H1 (cell line): Measurements from ENCODE around the gene RNF157. TPM values are rescaled to one million over a fixed set of nuclear protein-coding genes. Genes with fewer than 3 reads are reported as not detected.
A peak's percentile ranks its signal among the peaks of the same experiment; 100 is the strongest.

Source experiments
- CTCF ChIA-PET: fragments of 300-600 bp; sonication (Branson Sonifier 250); formaldehyde crosslinking; loops from one replicate; lab custom pipeline; 2021; ENCODE audit not compliant: partially characterized antibody; lab: Charles Lee
- POLR2A ChIA-PET: fragments of 300-600 bp; sonication (Branson Sonifier 250); formaldehyde crosslinking; loops from one replicate; lab custom pipeline; 2021; ENCODE audit warnings: inconsistent platforms; ENCODE audit not compliant: partially characterized antibody; lab: Charles Lee
- DNase-seq, 2 experiments: peaks; one replicate each; pipeline versions ENCODE4 v3.0.0 to v3.0.0-alpha.2; 2010 to 2022; ENCODE audit warnings: low spot score in 2 of 2, low read depth in 1 of 2, mixed read lengths in 1 of 2
- FAIRE-seq: peaks from 2 replicates; lab custom pipeline; 2011; peaks lifted over from hg19 to GRCh38; lab: Jason Lieb, UNC
- H2AFZ ChIP-seq: 2 replicates; pipeline ENCODE4 v1.8.1; 2012; ENCODE audit warnings: low read length, inconsistent platforms
- H2AK5ac ChIP-seq: 2 replicates; pipeline ENCODE4 v1.6.1; 2013; ENCODE audit warnings: low read depth, low read length
- H2BK120ac ChIP-seq: replicated peaks from 2 replicates; pipeline ENCODE3; 2013; ENCODE audit warnings: low read depth, low read length, inconsistent platforms
- H2BK12ac ChIP-seq: 2 replicates; pipeline ENCODE4 v1.6.1; 2013; ENCODE audit warnings: low read depth, low read length
- H2BK15ac ChIP-seq: 2 replicates; pipeline ENCODE4 v1.6.1; 2013; ENCODE audit warnings: low read length
- H2BK20ac ChIP-seq: 2 replicates; pipeline ENCODE4 v1.6.1; 2013; ENCODE audit warnings: low read length
- H2BK5ac ChIP-seq: 2 replicates; pipeline ENCODE4 v1.6.1; 2013; ENCODE audit warnings: low read depth, low read length
- H3K14ac ChIP-seq: 2 replicates; pipeline ENCODE4 v1.6.1; 2013; ENCODE audit warnings: inconsistent platforms; ENCODE audit not compliant: insufficient read length
- H3K18ac ChIP-seq: 2 replicates; pipeline ENCODE4 v1.6.1; 2013; ENCODE audit warnings: low read length; ENCODE audit errors: extremely low read depth
- H3K23ac ChIP-seq: 2 replicates; pipeline ENCODE4 v1.6.1; 2013; ENCODE audit warnings: inconsistent platforms; ENCODE audit not compliant: insufficient read length
- H3K23me2 ChIP-seq: 2 replicates; pipeline ENCODE4 v1.6.1; 2013; ENCODE audit warnings: low read depth, low read length
- H3K27ac ChIP-seq: 2 replicates; pipeline ENCODE4 v1.6.1; 2011; ENCODE audit warnings: low read depth, low read length, inconsistent platforms
- H3K27me3 ChIP-seq, 4 experiments: replicated peaks in 1 of 4; 1 replicate in 1 of 4; 2 replicates in 3 of 4; pipeline versions ENCODE4 v1.6.1 to v1.8.1; 2011 to 2013; ENCODE audit warnings: low read length in 3 of 4, mild to moderate bottlenecking in 3 of 4, inconsistent platforms in 2 of 4, mixed read lengths in 2 of 4, moderate library complexity in 1 of 4; ENCODE audit not compliant: control insufficient read depth in 3 of 4, insufficient read depth in 3 of 4; ENCODE audit errors: extremely low read depth in 1 of 4
- H3K36me3 ChIP-seq, 4 experiments: 2 replicates each; pipeline versions ENCODE4 v1.6.1 to v1.8.1; 2011 to 2013; ENCODE audit warnings: mild to moderate bottlenecking in 4 of 4, low read length in 3 of 4, moderate library complexity in 2 of 4, control low read depth in 1 of 4, inconsistent platforms in 1 of 4; ENCODE audit not compliant: insufficient read depth in 4 of 4, control insufficient read depth in 2 of 4
- H3K4ac ChIP-seq: replicated peaks from 2 replicates; pipeline ENCODE3; 2013; ENCODE audit warnings: low read length, low read depth, mixed read lengths, inconsistent platforms; ENCODE audit not compliant: insufficient read length
- H3K4me1 ChIP-seq, 4 experiments: replicated peaks in 1 of 4; 1 replicate in 1 of 4; 2 replicates in 3 of 4; pipeline versions ENCODE4 v1.6.1 to v1.8.1; 2011 to 2013; ENCODE audit warnings: low read length in 3 of 4, inconsistent platforms in 2 of 4, mixed read lengths in 1 of 4; ENCODE audit not compliant: insufficient read depth in 4 of 4, control insufficient read depth in 3 of 4
- H3K4me2 ChIP-seq, 2 experiments: 2 replicates each; pipeline versions ENCODE4 v1.6.1 to v1.8.1; 2011 to 2013; ENCODE audit warnings: low read depth in 2 of 2, low read length in 2 of 2, control low read depth in 1 of 2, inconsistent platforms in 1 of 2, mild to moderate bottlenecking in 1 of 2; ENCODE audit not compliant: insufficient read depth in 1 of 2
- H3K4me3 ChIP-seq, 4 experiments: fragments of 200-600, 300-600 bp in 1 of 4; sonication (generic), shearing (Covaris generic), sonication (Bioruptor Twin) in 1 of 4; 2 replicates each; pipeline versions ENCODE4 v1.5.1 to v1.8.1; 2011 to 2016; ENCODE audit warnings: low read length in 4 of 4, low read depth in 3 of 4, control low read depth in 2 of 4, inconsistent platforms in 2 of 4, mild to moderate bottlenecking in 2 of 4, mixed read lengths in 1 of 4, moderate library complexity in 1 of 4; ENCODE audit not compliant: insufficient read depth in 2 of 4; ENCODE audit errors: extremely low read depth in 1 of 4
- H3K56ac ChIP-seq: replicated peaks from 2 replicates; pipeline ENCODE3; 2013; ENCODE audit warnings: low read depth, mild to moderate bottlenecking, mixed read lengths, low read length, inconsistent platforms; ENCODE audit not compliant: insufficient read length
- H3K79me1 ChIP-seq: 2 replicates; pipeline ENCODE4 v1.6.1; 2013; ENCODE audit warnings: low read depth, low read length, control low read depth
- H3K79me2 ChIP-seq, 2 experiments: 2 replicates each; pipeline versions ENCODE4 v1.6.1 to v1.8.1; 2012 to 2013; ENCODE audit warnings: low read length in 2 of 2, mild to moderate bottlenecking in 2 of 2, inconsistent platforms in 1 of 2; ENCODE audit not compliant: insufficient read depth in 2 of 2, control insufficient read depth in 1 of 2
- H3K9ac ChIP-seq, 4 experiments: replicated peaks in 1 of 4; 1 replicate in 1 of 4; 2 replicates in 3 of 4; pipeline versions ENCODE4 v1.6.1 to v1.8.1; 2011 to 2013; ENCODE audit warnings: low read depth in 3 of 4, low read length in 3 of 4, control low read depth in 2 of 4, mild to moderate bottlenecking in 2 of 4, moderate library complexity in 2 of 4, inconsistent platforms in 1 of 4; ENCODE audit errors: extremely low read depth in 1 of 4
- H3K9me3 ChIP-seq, 2 experiments: 2 replicates each; pipeline versions ENCODE4 v1.6.1 to v1.8.1; 2012 to 2013; ENCODE audit warnings: mild to moderate bottlenecking in 2 of 2, moderate library complexity in 2 of 2, control low read depth in 1 of 2, inconsistent platforms in 1 of 2, low read depth in 1 of 2, low read length in 1 of 2, mixed read lengths in 1 of 2; ENCODE audit not compliant: insufficient read depth in 2 of 2
- H4K20me1 ChIP-seq, 2 experiments: replicated peaks in 1 of 2; 2 replicates each; pipeline versions ENCODE3 to v1.8.1; 2011 to 2013; ENCODE audit warnings: inconsistent platforms in 2 of 2, low read length in 2 of 2, mild to moderate bottlenecking in 1 of 2; ENCODE audit not compliant: insufficient read depth in 2 of 2, control insufficient read depth in 1 of 2
- H4K5ac ChIP-seq: 2 replicates; pipeline ENCODE4 v1.6.1; 2013; ENCODE audit warnings: low read length, low read depth, mixed read lengths, inconsistent platforms; ENCODE audit not compliant: insufficient read length
- H4K8ac ChIP-seq: 2 replicates; pipeline ENCODE4 v1.8.0; 2013; ENCODE audit warnings: mild to moderate bottlenecking, moderate library complexity, low read length, inconsistent platforms; ENCODE audit not compliant: insufficient read depth; ENCODE audit errors: extremely low read depth
- H4K91ac ChIP-seq: replicated peaks from 2 replicates; pipeline ENCODE3; 2013; ENCODE audit warnings: low read length, mixed read lengths, inconsistent platforms; ENCODE audit not compliant: insufficient read length
- ATF2 ChIP-seq: IDR thresholded peaks from 2 replicates; pipeline ENCODE4 v1.6.1; 2012; ENCODE audit warnings: low read length, inconsistent platforms
- CEBPB ChIP-seq: IDR thresholded peaks from 2 replicates; pipeline ENCODE4 v1.6.1; 2012; ENCODE audit warnings: low read depth, low read length
- KDM4A ChIP-seq: IDR thresholded peaks from one replicate; pipeline ENCODE4 v1.7.1; 2012; ENCODE audit warnings: low read depth, mild to moderate bottlenecking, moderate library complexity, low read length, inconsistent platforms; ENCODE audit not compliant: severe bottlenecking
- PHF8 ChIP-seq: fragments of 200-600 bp; sonication (generic); conservative IDR thresholded peaks from 2 replicates; pipeline ENCODE4 v1.7.1; 2012; ENCODE audit warnings: low read depth, mild to moderate bottlenecking, inconsistent platforms, low read length, moderate library complexity
- RBBP5 ChIP-seq: IDR thresholded peaks from 2 replicates; pipeline ENCODE4 v1.7.1; 2012; ENCODE audit warnings: low read depth, mild to moderate bottlenecking, inconsistent platforms, low read length, moderate library complexity, borderline replicate concordance
- RNF2 ChIP-seq: fragments of 200-900, 300-1000 bp; sonication (generic); IDR thresholded peaks from 2 replicates; pipeline ENCODE4 v1.7.1; 2016; ENCODE audit warnings: borderline replicate concordance, low read depth, mild to moderate bottlenecking, antibody characterized with exemption, low read length; ENCODE audit not compliant: poor library complexity, severe bottlenecking; ENCODE audit errors: missing control alignments
- SRF ChIP-seq: IDR thresholded peaks from 2 replicates; pipeline ENCODE4 v1.6.1; 2011; ENCODE audit warnings: mild to moderate bottlenecking, low read depth, low read length, moderate library complexity
- SUZ12 ChIP-seq: fragments of 200-600 bp; sonication (generic); IDR thresholded peaks from 2 replicates; pipeline ENCODE4 v1.6.1; 2012; ENCODE audit warnings: mild to moderate bottlenecking, inconsistent platforms, low read length, moderate library complexity, mixed read lengths
- WGBS, 2 experiments: shearing (Covaris generic) in 1 of 2; methylation state at CpG; one replicate each; pipeline versions ENCODE4 v1.1.6 to v1.1.7; 2013 to 2015; ENCODE audit warnings: low lambda C conversion rate in 2 of 2, mixed read lengths in 2 of 2, inconsistent platforms in 1 of 2, low coverage in 1 of 2, missing lambda C conversion rate in 1 of 2; ENCODE audit not compliant: insufficient replicate concordance in 2 of 2, insufficient coverage in 1 of 2, insufficient read length in 1 of 2; ENCODE audit errors: extremely low coverage in 1 of 2, missing lambda C conversion rate in 1 of 2; 5-methylcytosine and 5-hydroxymethylcytosine counted together
- polyA plus RNA-seq, 7 experiments: library from polyadenylated mRNA; depleted of rRNA in 3 of 7; stranded (reverse) in 5 of 7; unstranded in 2 of 7; fragments of >200 nt in 5 of 7; fragments of 200-250 nt in 2 of 7; gene quantifications; 1 replicate in 5 of 7; 2 replicates in 1 of 7; 4 replicates in 1 of 7; pipeline versions ENCODE4 v1.2.1 to v1.2.3, GENCODE V29; 2011 to 2013; ENCODE audit warnings: missing spikeins in 2 of 7, mixed read lengths in 2 of 7
- total RNA-seq: library from RNA; stranded (reverse); fragmentation: NEBNext Ultra II Directional; extraction: Animal tissue kit (Norgen Biotek cat#: 25700); gene quantifications from 2 replicates; pipeline ENCODE4 v1.2.1, GENCODE V29; 2021

Gene RNF157
- total and polyA plus RNA-seq, 2 of the 8 experiments (the other 6 are each of a cell fraction or from before 2014, with no cell fraction given) = 13.4 to 16.7 TPM

GRCh38 chr17:76239538-76240274 is 587 bp downstream of the RNF157 start:
- Histone ChIP-seq H3K79me2 (0 out of 4 replicates have a peak, but pooled peaks cover 0 to 2% of the 10 kb centered on the region in 2 experiments), H2BK12ac (no peak overlapping the region), H3K27me3 (peaks cover 5 to 42% (median 31%) of the 10 kb centered on the region in 4 experiments), H4K20me1 (no peaks in the 10 kb centered on the region), H3K27ac (no peak overlapping the region), H3K23me2 (peaks cover 11% of the 10 kb centered on the region), H3K79me1 (no peaks in the 10 kb centered on the region), H3K4me3 (peak overlapping the region; percentile 30 to 69 (median 37)), H2AFZ (peak overlapping the region; percentile 49; the same call in 1 of the 2 replicates), H2AK5ac (no peak overlapping the region), H2BK15ac (no peak overlapping the region), H3K9ac (peak overlapping the region in 2 of 4 experiments; percentile 20 to 27; a peak in 3 of 7 replicates), H2BK20ac (no peak overlapping the region), H3K23ac (no peak overlapping the region), H3K4me2 (peak overlapping the region; percentile 68 to 83), H2BK5ac (no peak overlapping the region), H4K5ac (no peak overlapping the region), H3K14ac (no peak overlapping the region), H2BK120ac (no peak overlapping the region), H4K8ac (no peak overlapping the region), H3K4ac (no peak overlapping the region), H3K4me1 (peaks cover 0 to 6% (median 4%) of the 10 kb centered on the region in 4 experiments; a peak in 5 of 7 replicates), H3K56ac (no peak overlapping the region), H3K18ac (no peak overlapping the region), H3K36me3 (no peaks in the 10 kb centered on the region), H3K9me3 (no peaks in the 10 kb centered on the region), H4K91ac (no peak overlapping the region)
- ChIA-PET POLR2A (interaction anchor here (0.9 kb wide), 1 partner anchor 29 kb away, joined by 4 read pairs; no protein-coding TSS in a partner anchor), CTCF (interaction anchor here (1.0 to 1.6 kb wide), 2 partner anchors 33 to 105 kb away, joined by 3 read pairs; no protein-coding TSS in a partner anchor)
- no peak for FAIRE-seq
- WGBS, 2 experiments = 3% methylated on average over 30 of the region's 75 CpGs; no CpG with 5 or more reads in 1 of the 2 experiments
- DNase-seq = peak in 1 of 2 experiments; percentile 73
- TF ChIP-seq KDM4A = peak; percentile 79
- TF ChIP-seq SRF = no peak
- TF ChIP-seq RBBP5 = peak; percentile 18; the same call in 1 of the 2 replicates
- TF ChIP-seq PHF8 = peak; percentile 41; the same call in 1 of the 2 replicates
- peak; percentile 56 for TF ChIP-seq SUZ12
- TF ChIP-seq RNF2 = peak; percentile 33
- TF ChIP-seq ATF2 = no peak
- TF ChIP-seq CEBPB = no peak
